Gastroesophageal sphincter (tissue), 4 donors: ENCODE measurements around the gene PRRC2A. TPM values are rescaled to one million over a fixed set of nuclear protein-coding genes. Genes with fewer than 3 reads are reported as not detected.

ENCODE experiments used
- ATAC-seq: fragments of 150-250 bp; one replicate; pipeline ENCODE4 v1.9.1; 2016; ENCODE audit warnings: mild to moderate bottlenecking, moderate library complexity
- H3K27ac ChIP-seq, 4 donors: fragments of 200-600 bp; sonication (generic) in 3 of 4; 1 replicate in 3 of 4; 2 replicates in 1 of 4; pipeline ENCODE4 v1.5.1; 2016 to 2019
- H3K27me3 ChIP-seq: fragments of 200-600 bp; sonication (generic); one replicate; pipeline ENCODE4 v1.5.1; 2019
- H3K36me3 ChIP-seq, 2 donors: fragments of 200-600 bp; sonication (generic); one replicate each; pipeline ENCODE4 v1.5.1; 2019; ENCODE audit warnings: control low read depth in 1 of 2
- H3K4me1 ChIP-seq, 3 donors: fragments of 200-600 bp; sonication (generic); 1 replicate in 2 of 3; 2 replicates in 1 of 3; pipeline ENCODE4 v1.5.1; 2016 to 2019; ENCODE audit warnings: control low read depth in 2 of 3
- H3K4me3 ChIP-seq, 2 donors: fragments of 200-600 bp; sonication (generic); one replicate each; pipeline ENCODE4 v1.5.1; 2019; ENCODE audit warnings: mild to moderate bottlenecking in 1 of 2, moderate library complexity in 1 of 2
- H3K9me3 ChIP-seq, 3 donors: fragments of 200-600 bp; sonication (generic); one replicate each; pipeline ENCODE4 v1.5.1; 2017 to 2019; ENCODE audit warnings: control low read depth in 2 of 3
- EP300 ChIP-seq: sonication (generic); formaldehyde crosslinking; IDR thresholded peaks from one replicate; pipeline ENCODE4 v1.6.1; 2017; ENCODE audit warnings: antibody characterized with exemption, mild to moderate bottlenecking
- POLR2A ChIP-seq, 2 donors: fragments of 450-650 bp; IDR thresholded peaks; one replicate each; pipeline ENCODE4 v1.6.1; 2017; ENCODE audit warnings: antibody characterized with exemption in 2 of 2, mild to moderate bottlenecking in 2 of 2, moderate library complexity in 1 of 2
- POLR2AphosphoS5 ChIP-seq: sonication (generic); formaldehyde crosslinking; IDR thresholded peaks from one replicate; pipeline ENCODE4 v1.6.1; 2017; ENCODE audit warnings: antibody characterized with exemption
- WGBS, 2 donors: methylation state at CpG; one replicate each; pipeline ENCODE4 v1.1.5; 2018; ENCODE audit warnings: low coverage in 1 of 2; 5-methylcytosine and 5-hydroxymethylcytosine counted together
- small RNA-seq, 4 donors: library from RNA; depleted of rRNA; stranded (forward); fragments of <200 nt; gene quantifications; one replicate each; pipeline ENCODE3, GENCODE V24; 2016
- total RNA-seq, 4 donors: library from RNA; depleted of rRNA; stranded (reverse); fragments of >200 nt; gene quantifications; one replicate each; pipeline ENCODE4 v1.1.0, GENCODE V29; 2016
- TF ChIP-seq, protein P1 (sequence below), 4 experiments: fragments of 200-600 bp in 2 of 4; fragments of 450-650 bp in 2 of 4; sonication (generic) in 1 of 4; IDR thresholded peaks; one replicate each; pipeline ENCODE4 v1.5.1; 2017 to 2019; ENCODE audit warnings: antibody characterized with exemption in 4 of 4, mild to moderate bottlenecking in 2 of 4, moderate library complexity in 2 of 4

PRRC2A gene
- total RNA-seq, 4 donors from 2014 or later, result 47.9 to 137 (median 76.2) TPM

DNA sequence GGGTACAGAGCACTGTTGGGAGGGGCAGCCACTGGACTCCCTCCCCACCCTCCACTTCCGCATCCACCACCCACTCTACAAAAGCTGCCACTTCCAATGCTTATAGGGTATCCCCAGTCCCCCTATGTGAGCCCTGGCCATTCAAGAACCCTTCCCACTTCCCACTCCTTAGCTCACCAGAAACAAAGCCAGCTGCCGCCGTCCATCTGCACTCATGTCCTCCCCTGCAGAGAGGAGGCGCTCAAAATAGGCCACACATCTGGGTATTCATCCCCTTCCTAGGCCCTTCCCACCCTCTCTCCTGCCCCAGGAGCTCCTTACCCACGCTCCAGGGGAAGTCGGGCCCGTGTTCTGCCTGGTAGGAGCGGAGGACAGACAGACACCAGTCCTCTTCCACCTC, 66.8 kb downstream of the PRRC2A start:
- Histone ChIP-seq H3K27ac (no peak overlapping the region), H3K4me3 (no peak overlapping the region), H3K4me1 (peaks cover 0 to 13% (median 0%) of the 10 kb centered on the region in 3 donors), H3K27me3 (no peaks in the 10 kb centered on the region), H3K9me3 (no peaks in the 10 kb centered on the region), H3K36me3 (peaks cover 0 to 70% of the 10 kb centered on the region in 2 donors)
- 83 to 87% methylated on average over 4 to 8 of the region's 8 CpGs for WGBS, 2 donors
- no peak for ATAC-seq
- no peak for TF ChIP-seq EP300
- TF ChIP-seq, protein P1, sequence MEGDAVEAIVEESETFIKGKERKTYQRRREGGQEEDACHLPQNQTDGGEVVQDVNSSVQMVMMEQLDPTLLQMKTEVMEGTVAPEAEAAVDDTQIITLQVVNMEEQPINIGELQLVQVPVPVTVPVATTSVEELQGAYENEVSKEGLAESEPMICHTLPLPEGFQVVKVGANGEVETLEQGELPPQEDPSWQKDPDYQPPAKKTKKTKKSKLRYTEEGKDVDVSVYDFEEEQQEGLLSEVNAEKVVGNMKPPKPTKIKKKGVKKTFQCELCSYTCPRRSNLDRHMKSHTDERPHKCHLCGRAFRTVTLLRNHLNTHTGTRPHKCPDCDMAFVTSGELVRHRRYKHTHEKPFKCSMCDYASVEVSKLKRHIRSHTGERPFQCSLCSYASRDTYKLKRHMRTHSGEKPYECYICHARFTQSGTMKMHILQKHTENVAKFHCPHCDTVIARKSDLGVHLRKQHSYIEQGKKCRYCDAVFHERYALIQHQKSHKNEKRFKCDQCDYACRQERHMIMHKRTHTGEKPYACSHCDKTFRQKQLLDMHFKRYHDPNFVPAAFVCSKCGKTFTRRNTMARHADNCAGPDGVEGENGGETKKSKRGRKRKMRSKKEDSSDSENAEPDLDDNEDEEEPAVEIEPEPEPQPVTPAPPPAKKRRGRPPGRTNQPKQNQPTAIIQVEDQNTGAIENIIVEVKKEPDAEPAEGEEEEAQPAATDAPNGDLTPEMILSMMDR (IDR thresholded peaks at IDR 0.05), result no peak
- no peak for TF ChIP-seq POLR2A (IDR thresholded peaks at IDR 0.05)
- TF ChIP-seq POLR2AphosphoS5, result no peak

Small RNA genes lying within 50 kb of the gene (small RNA-seq; reads per million reads assigned to genes)
- gene MIR6832 (0 reads per million in 4 donors), gene RF00019 (0 reads per million in 4 donors), gene SNORA38 (1.6 to 4.7 (median 3.9) reads per million in 4 donors), gene UQCRHP1 (0 reads per million in 4 donors)

Other genes starting within 250 kb of the PRRC2A start
- gene MICA, start 217.1 kb upstream of the PRRC2A start, total RNA-seq, result 10 to 100 TPM; 17.4 to 33.2 (median 22.1) TPM
- gene MICB, start 122.6 kb upstream of the PRRC2A start, total RNA-seq, result 1 to 10 TPM; 1.7 to 4.8 (median 2.0) TPM
- not detected for gene MCCD1, start 91.8 kb upstream of the PRRC2A start, total RNA-seq
- gene DDX39B, start 78.7 kb upstream of the PRRC2A start, total RNA-seq, result 100 to 1,000 TPM; 125 to 327 (median 217) TPM
- gene ATP6V1G2, start 74.1 kb upstream of the PRRC2A start, total RNA-seq, result 1 to 10 TPM; 1.3 to 5.7 (median 2.9) TPM
- 10 to 100 TPM; 21.3 to 44.2 (median 28.5) TPM for gene NFKBIL1, start 73.1 kb upstream of the PRRC2A start, total RNA-seq
- not detected for gene LTA, start 48.4 kb upstream of the PRRC2A start, total RNA-seq
- under 1 TPM in 1 of 4 donors, not detected in 3; 0.81 TPM for gene TNF, start 45.1 kb upstream of the PRRC2A start, total RNA-seq
- gene LTB, start 38.3 kb upstream of the PRRC2A start, total RNA-seq, result under 1 TPM in 1 of 4 donors, not detected in 3; 0.57 TPM
- gene LST1, start 34.4 kb upstream of the PRRC2A start, total RNA-seq, result 1 to 10 TPM; 1.4 to 7.7 (median 6.9) TPM
- not detected for gene NCR3, start 27.7 kb upstream of the PRRC2A start, total RNA-seq
- 10 to 100 TPM in 3 of 4 donors, 1 to 10 TPM in 1; 5.6 to 46.4 (median 21.3) TPM for gene AIF1, start 5.5 kb upstream of the PRRC2A start, total RNA-seq
- 100 to 1,000 TPM; 131 to 252 (median 190) TPM for gene BAG6, start 31.9 kb downstream of the PRRC2A start, total RNA-seq
- gene APOM, start 35.2 kb downstream of the PRRC2A start, total RNA-seq, result 1 to 10 TPM in 3 of 4 donors, under 1 TPM in 1; 0.62 to 7.4 (median 3.2) TPM
- gene C6orf47, start 40.1 kb downstream of the PRRC2A start, total RNA-seq, result 10 to 100 TPM; 30.0 to 40.0 (median 36.1) TPM
- gene GPANK1, start 44.3 kb downstream of the PRRC2A start, total RNA-seq, result 10 to 100 TPM; 17.1 to 22.3 (median 17.9) TPM
- gene CSNK2B, start 45.4 kb downstream of the PRRC2A start, total RNA-seq, result 100 to 1,000 TPM; 162 to 197 (median 167) TPM
- 1 to 10 TPM in 3 of 4 donors, under 1 TPM in 1; 0.10 to 9.3 (median 3.9) TPM for gene LY6G5B, start 49.3 kb downstream of the PRRC2A start, total RNA-seq
- 1 to 10 TPM in 1 of 4 donors, under 1 TPM in 1, not detected in 2; 0.94 to 1.9 TPM for gene LY6G5C, start 60.4 kb downstream of the PRRC2A start, total RNA-seq
- 10 to 100 TPM; 37.4 to 49.8 (median 47.2) TPM for gene ABHD16A, start 82.6 kb downstream of the PRRC2A start, total RNA-seq
- gene LY6G6F, start 86.2 kb downstream of the PRRC2A start, total RNA-seq, result not detected
- gene LY6G6D, start 94.6 kb downstream of the PRRC2A start, total RNA-seq, result not detected
- gene LY6G6C, start 101.0 kb downstream of the PRRC2A start, total RNA-seq, result not detected
- gene MPIG6B, start 102.7 kb downstream of the PRRC2A start, total RNA-seq, result under 1 TPM in 1 of 4 donors, not detected in 3; 0.54 TPM
- 100 to 1,000 TPM in 2 of 4 donors, 10 to 100 TPM in 2; 75.6 to 127 (median 99.0) TPM for gene DDAH2, start 108.6 kb downstream of the PRRC2A start, total RNA-seq
- 100 to 1,000 TPM; 191 to 427 (median 276) TPM for gene CLIC1, start 115.8 kb downstream of the PRRC2A start, total RNA-seq
- 10 to 100 TPM in 1 of 4 donors, 1 to 10 TPM in 3; 1.9 to 12.7 (median 6.7) TPM for gene MSH5, start 119.3 kb downstream of the PRRC2A start, total RNA-seq
- 1 to 10 TPM in 1 of 4 donors, under 1 TPM in 1, not detected in 2; 0.93 to 1.1 TPM for gene SAPCD1, start 141.9 kb downstream of the PRRC2A start, total RNA-seq
- gene VWA7, start 156.6 kb downstream of the PRRC2A start, total RNA-seq, result under 1 TPM; 0.12 to 0.54 (median 0.31) TPM
- gene VARS1, start 175.0 kb downstream of the PRRC2A start, total RNA-seq, result 10 to 100 TPM; 25.4 to 50.6 (median 29.9) TPM
- 10 to 100 TPM; 18.0 to 31.7 (median 28.5) TPM for gene LSM2, start 186.3 kb downstream of the PRRC2A start, total RNA-seq
- 1 to 10 TPM; 1.9 to 3.9 (median 2.6) TPM for gene HSPA1L, start 194.6 kb downstream of the PRRC2A start, total RNA-seq
- 100 to 1,000 TPM; 287 to 496 (median 351) TPM for gene HSPA1A, start 194.8 kb downstream of the PRRC2A start, total RNA-seq
- gene HSPA1B, start 207.0 kb downstream of the PRRC2A start, total RNA-seq, result 100 to 1,000 TPM; 198 to 260 (median 219) TPM
- 10 to 100 TPM; 28.2 to 39.1 (median 30.5) TPM for gene NEU1, start 242.1 kb downstream of the PRRC2A start, total RNA-seq